ENCODE data around the gene RHCE.

DNA sequence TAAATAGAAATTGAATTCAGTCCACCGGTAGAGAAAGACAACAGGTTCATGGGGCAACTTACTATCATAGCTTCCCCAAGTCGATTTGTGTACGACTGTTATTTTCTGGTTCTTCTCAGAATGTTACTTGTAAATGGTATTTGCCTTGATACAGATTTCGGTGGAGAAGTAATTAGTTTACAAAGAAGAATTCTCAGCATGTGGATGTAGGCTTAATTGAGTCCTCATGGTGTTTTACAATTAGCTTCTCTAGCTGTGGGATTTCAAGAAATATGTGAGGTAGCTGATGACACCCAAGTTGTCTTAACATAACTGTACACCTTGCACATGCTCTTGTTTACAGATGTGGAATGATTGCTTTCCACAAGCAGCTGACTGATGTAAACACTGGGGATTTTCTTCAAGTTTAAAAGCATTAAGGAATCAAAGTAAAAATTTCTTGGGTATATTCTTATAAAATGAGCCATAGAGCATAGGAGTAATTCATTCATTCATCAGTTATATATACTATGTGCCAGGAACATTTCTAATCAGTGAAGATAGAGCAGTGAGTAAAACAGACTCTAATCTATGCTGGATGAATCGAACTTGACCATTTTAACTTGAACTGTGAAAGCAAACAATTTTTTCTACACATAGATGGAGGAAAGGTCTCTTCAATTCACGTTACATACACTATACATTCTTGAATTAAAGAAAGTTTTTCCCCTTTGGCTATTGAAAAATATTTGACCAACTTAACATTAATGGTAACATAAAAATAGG is 11.5 kb upstream of the RHCE start:
- TF ChIP-seq ZNF274 (IDR thresholded peaks at IDR 0.05; ENCODE audit: low read depth, low read length) (no peak), YY1 (IDR thresholded peaks at IDR 0.05; ENCODE audit: insufficient read depth, insufficient read length) (no peak)
